GM12875 (cell line): ENCODE measurements around the gene STAT5B.
"Not testable (repeated sequence)": the region's sequence is repeated elsewhere in the genome, so short reads cannot be mapped to it uniquely, and the experiment has no call there.

Experiments
- H3K4me3 ChIP-seq: one replicate; pipeline ENCODE4 v1.5.1; 2011; ENCODE audit warnings: low read depth, low read length, control low read depth
- TF ChIP-seq, protein P1 (sequence below): IDR thresholded peaks from 2 replicates; pipeline ENCODE4 v1.5.1; 2011; ENCODE audit warnings: low read depth, mild to moderate bottlenecking, control low read depth, inconsistent platforms, low read length, moderate library complexity, borderline replicate concordance; ENCODE audit not compliant: insufficient read depth

STAT5B gene

DNA sequence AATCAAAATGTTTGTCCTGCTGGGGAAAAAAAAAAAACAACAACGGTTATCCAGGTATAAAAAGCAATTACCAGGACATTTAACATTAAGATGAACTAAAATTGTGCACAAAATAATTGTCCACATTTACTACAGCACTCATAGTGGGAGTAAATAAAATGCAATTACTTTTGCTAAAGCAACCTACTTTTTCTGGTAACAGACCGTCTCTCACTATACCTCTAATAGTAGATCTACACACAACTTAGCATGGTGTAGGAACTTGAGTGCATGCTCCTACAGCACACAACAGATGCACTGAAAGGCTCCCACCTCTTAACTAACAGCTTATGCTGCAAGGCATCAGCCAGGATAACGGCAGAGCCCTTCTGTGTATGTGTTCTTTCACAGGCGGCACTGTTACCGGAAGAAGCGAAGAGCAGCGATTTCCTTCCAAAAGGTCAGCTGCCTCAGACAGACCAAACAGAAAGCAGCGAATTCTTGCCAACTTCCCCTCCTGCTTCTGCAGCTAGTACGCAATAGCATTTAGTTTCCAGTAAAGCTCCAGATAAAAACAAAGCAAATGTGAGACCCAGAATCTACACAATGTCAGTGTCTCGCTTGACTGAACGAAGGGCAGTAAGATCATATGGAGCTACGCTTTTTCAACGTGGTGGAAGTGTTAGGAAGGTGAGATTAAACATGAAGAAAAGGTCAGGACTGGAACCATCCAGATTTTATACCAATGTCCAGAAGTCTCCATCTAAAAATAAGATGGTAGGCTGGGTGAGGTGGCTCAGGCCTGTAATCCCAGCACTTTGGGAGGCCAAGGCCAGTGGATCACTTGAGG, 27.6 kb downstream of the STAT5B start:
- H3K4me3 ChIP-seq, result peak overlapping the region; percentile 12
- TF ChIP-seq, protein P1, sequence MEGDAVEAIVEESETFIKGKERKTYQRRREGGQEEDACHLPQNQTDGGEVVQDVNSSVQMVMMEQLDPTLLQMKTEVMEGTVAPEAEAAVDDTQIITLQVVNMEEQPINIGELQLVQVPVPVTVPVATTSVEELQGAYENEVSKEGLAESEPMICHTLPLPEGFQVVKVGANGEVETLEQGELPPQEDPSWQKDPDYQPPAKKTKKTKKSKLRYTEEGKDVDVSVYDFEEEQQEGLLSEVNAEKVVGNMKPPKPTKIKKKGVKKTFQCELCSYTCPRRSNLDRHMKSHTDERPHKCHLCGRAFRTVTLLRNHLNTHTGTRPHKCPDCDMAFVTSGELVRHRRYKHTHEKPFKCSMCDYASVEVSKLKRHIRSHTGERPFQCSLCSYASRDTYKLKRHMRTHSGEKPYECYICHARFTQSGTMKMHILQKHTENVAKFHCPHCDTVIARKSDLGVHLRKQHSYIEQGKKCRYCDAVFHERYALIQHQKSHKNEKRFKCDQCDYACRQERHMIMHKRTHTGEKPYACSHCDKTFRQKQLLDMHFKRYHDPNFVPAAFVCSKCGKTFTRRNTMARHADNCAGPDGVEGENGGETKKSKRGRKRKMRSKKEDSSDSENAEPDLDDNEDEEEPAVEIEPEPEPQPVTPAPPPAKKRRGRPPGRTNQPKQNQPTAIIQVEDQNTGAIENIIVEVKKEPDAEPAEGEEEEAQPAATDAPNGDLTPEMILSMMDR, result no peak

DNA sequence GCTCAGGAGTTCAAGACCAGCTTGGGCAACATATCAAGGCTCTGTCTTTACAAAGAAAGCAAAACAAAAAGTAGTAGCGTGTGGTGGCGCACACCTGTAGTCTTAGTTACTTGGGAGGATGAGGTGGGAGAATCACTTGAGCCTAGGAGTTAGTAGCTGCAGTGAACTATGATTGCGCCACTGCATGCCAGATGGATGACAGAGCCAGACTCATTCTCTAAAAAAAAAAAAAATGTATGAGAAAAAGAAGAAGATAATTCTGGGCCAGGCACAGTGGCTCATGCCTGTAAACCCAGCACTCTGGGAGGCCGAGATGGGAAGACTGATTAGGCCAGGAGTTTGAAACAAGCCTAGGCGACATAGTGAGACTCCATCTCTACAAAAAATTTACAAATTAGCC, 28.5 kb downstream of the STAT5B start:
- no peak overlapping the region for H3K4me3 ChIP-seq

DNA sequence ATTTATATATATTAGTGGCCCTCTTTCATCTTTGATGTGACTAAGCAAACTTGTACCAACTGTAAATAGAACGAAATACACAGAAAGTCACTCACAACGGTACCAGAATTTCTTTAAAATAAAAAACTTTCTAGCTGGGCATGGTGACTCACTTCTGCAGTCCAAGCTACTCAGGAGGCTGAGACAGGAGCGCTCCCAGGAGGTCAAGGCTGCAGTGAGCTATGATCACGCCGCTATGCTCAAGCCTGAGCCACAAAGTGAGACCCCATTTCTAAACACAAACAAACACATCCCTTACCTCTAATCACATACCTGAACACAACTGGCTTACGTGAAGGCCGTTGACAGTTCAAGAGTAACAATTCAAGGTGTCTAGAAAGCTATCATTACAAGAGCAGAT, 29.7 kb downstream of the STAT5B start:
- TF ChIP-seq, protein P1, result no peak
- no peak overlapping the region for H3K4me3 ChIP-seq

More for the DNA sequence above, 28.5 kb downstream of the STAT5B start:
- TF ChIP-seq, protein P1, result no peak

DNA sequence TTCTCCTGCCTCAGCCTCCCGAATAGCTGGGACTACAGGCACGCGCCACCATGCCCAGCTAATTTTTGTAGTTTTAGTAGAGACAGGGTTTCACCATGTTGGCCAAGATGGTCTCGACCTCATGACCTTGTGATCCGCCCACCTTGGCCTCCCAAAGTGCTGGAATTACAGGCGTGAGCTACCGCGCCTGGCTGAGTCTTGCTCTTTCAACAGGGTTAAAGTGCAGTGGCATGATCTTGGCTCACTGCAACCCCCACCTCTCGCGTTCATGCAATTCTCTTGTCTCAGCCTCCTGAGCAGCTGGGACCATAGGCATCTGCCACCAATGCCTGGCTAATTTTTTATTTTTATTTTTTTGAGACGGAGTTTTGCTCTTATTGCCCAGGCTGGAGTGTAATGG, 31.0 kb downstream of the STAT5B start:
- H3K4me3 ChIP-seq, result not testable (repeated sequence)

DNA sequence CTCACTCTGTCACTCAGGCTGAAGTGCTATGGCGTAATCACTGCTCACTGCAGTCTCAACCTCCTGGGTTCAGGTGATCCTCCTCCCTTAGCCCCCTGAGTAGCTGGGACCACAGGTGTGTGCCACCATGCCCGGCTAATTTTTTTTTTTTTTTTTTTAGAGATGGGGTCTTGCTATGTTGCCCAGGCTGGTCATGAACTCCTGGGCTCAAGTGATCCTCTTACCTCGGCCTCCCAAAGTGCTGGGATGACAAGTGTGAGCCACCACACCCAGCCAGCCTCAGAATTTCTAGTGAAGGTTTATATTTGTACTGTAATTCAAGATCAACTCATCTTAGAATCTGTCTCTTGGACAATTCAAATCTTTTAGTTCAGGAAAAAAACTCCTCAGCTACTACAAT, 32.1 kb downstream of the STAT5B start:
- not testable (repeated sequence) for H3K4me3 ChIP-seq

DNA sequence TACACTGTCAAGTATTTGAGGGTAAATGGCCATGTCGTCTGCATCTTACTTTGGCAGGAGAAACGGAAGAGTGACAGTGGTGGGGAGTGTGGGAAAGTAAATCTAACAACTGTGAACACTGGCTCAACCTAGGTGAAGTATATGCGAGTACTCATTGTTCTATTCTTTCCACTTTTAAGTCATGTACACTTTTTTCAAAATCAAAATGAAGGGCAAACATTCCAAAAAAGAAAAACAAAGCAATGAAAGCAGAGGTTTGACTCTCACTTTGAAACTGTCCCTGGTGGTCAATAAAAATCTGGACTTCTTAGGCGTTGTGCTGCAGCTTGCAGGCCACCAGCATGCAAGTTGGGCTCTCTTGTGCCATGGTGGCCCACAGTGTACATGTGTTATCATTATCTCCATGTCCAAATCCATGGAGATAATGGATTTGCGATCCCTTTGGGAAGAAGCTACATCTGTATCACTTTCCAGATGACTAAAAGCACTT, 32.7 kb downstream of the STAT5B start:
- no peak overlapping the region for H3K4me3 ChIP-seq
- TF ChIP-seq, protein P1, result no peak

DNA sequence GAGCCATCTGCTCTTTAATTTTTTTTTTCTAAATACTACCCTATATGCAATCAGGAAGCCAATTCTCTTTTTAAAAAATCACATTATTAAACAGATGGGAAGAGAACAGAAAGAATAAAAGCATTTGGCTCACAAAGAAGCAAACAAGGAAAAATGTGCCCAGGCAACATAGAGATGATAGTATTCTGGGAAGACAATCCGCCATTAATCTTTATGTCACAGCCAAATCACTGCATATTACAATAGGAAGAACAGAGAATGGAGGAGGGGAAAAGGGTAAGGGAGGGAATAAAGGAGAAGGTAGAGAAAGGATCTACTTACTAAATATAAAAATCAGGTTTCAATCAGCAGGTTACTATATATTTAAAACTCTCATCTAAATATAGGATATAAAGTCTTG, 34.3 kb downstream of the STAT5B start:
- TF ChIP-seq, protein P1, result no peak
- no peak overlapping the region for H3K4me3 ChIP-seq

DNA sequence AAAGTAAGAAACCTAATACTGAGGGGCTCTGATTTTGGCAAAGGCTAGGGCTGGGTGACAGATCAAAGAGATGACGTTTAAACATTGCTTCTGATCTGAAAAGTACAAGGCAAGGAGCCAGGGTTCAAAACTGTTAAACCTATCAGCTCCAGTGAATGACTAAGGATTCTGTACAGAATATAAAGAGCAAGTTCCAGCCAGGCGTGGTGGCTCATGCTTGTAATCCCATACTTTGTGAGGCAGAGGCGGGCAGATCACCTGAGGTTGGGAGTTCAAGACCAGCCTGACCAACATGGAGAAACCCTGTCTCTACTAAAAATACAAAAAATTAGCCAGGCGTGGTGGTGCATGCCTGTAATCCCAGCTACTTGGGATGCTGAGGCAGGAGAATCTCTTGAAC, 35.3 kb downstream of the STAT5B start:
- H3K4me3 ChIP-seq, result not testable (repeated sequence)

DNA sequence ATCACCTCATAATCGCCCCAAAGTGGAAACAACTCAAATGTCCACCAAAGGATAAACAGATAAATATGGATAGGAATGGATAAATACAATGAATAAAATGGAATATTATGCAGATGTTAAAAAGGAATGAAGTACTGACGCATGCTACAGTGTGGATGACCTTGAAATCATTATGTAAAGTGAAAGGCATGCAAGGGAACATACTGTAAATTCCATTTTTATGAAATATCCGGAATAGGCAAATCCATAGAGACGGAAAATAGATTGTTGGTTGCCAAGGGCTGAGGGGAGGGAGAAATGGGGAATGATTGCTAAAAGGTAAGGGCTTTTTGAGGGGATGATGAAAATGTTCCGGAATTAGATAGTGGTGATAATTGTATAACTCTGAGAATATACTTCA, 36.0 kb downstream of the STAT5B start:
- TF ChIP-seq, protein P1, result no peak
- H3K4me3 ChIP-seq, result no peak overlapping the region

DNA sequence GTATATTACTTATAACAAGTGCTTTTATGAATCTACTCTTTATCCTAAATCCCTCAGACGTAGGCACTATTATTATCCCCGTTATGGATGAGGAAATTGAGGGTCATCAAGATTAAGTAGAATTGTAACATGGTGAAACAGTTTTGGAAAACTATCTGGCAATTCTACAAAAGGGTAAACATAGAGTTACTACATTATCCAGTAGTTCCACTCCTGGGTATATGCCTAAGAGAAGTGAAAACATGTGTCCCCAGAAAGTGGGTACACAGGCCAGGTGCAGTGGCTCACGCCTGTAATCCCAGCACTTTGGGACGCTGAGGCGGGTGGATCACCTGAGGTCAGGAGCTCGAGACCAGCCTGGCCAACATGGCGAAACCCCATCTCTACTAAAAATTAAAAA, 36.6 kb downstream of the STAT5B start:
- not testable (repeated sequence) for H3K4me3 ChIP-seq
